Glomerular endothelial cell (primary cell): ENCODE data around the gene SOS2. TPM values are rescaled to one million over a fixed set of nuclear protein-coding genes. Genes with fewer than 3 reads are reported as not detected.

ENCODE experiments used
- DNase-seq: peaks from one replicate; pipeline ENCODE4 v3.0.0-alpha.2; 2011; ENCODE audit warnings: low read depth, low spot score; ENCODE audit errors: extremely low read depth
- total RNA-seq: library from RNA; depleted of rRNA; stranded (reverse); fragments of >200 nt; gene quantifications from 2 replicates; pipeline ENCODE4 v1.2.3, GENCODE V29; 2015

SOS2 gene
- total RNA-seq, 1 donor from 2014 or later, result 25.1 TPM

GRCh38 chr14:50116966-50117365 lies 114.4 kb downstream of the SOS2 start:
- DNase-seq, result no peak

- DNase-seq, result peak; percentile 45
Observed at GRCh38 chr14:50116181-50116956, 115.0 kb downstream of the SOS2 start, which contains the start of gene VCPKMT. Gene VCPKMT, minus strand, starts transcription at chr14:50116572. Its CDS starts 20 bp downstream, at chr14:50116552.

GRCh38 chr14:50113381-50114035 lies 117.9 kb downstream of the SOS2 start:
- DNase-seq, result no peak

- no peak for DNase-seq
Observed at GRCh38 chr14:50110323-50111037, 120.9 kb downstream of the SOS2 start.

- DNase-seq, result no peak
Observed at GRCh38 chr14:50109342-50109741, 122.0 kb downstream of the SOS2 start.

- DNase-seq, result no peak
Observed at GRCh38 chr14:50107850-50108249, 123.5 kb downstream of the SOS2 start.

GRCh38 chr14:50106178-50106577 lies 125.2 kb downstream of the SOS2 start:
- no peak for DNase-seq

GRCh38 chr14:50103558-50103957 lies 127.8 kb downstream of the SOS2 start:
- no peak for DNase-seq

- no peak for DNase-seq
Observed at GRCh38 chr14:50101417-50101816, 130.0 kb downstream of the SOS2 start.

- DNase-seq, result no peak
Observed at GRCh38 chr14:50100805-50101204, 130.6 kb downstream of the SOS2 start.

- no peak for DNase-seq
Observed at GRCh38 chr14:50099335-50099734, 132.0 kb downstream of the SOS2 start.

- no peak for DNase-seq
Observed at GRCh38 chr14:50095895-50096294, 135.5 kb downstream of the SOS2 start.

- DNase-seq, result no peak
Observed at GRCh38 chr14:50094056-50094755, 137.2 kb downstream of the SOS2 start.

- DNase-seq, result no peak
Observed at GRCh38 chr14:50093496-50093895, 137.9 kb downstream of the SOS2 start.

GRCh38 chr14:50092006-50092555 lies 139.3 kb downstream of the SOS2 start:
- DNase-seq, result no peak

GRCh38 chr14:50091240-50091913 lies 140.0 kb downstream of the SOS2 start:
- DNase-seq, result no peak

GRCh38 chr14:50089208-50089607 lies 142.2 kb downstream of the SOS2 start:
- no peak for DNase-seq

- no peak for DNase-seq
Observed at GRCh38 chr14:50088731-50089130, 142.6 kb downstream of the SOS2 start.

GRCh38 chr14:50088117-50088515 lies 143.3 kb downstream of the SOS2 start:
- DNase-seq, result no peak
